HFFc6 (cell line): ENCODE measurements around the gene YRDC. TPM values are rescaled to one million over a fixed set of nuclear protein-coding genes. Genes with fewer than 3 reads are reported as not detected.

Source experiments
- DNase-seq: peaks from one replicate; pipeline ENCODE4 v3.0.0-alpha.2; 2018
- H3K27ac Mint-ChIP-seq: 2 replicates; pipeline ENCODE4 v1.8.0; 2020; ENCODE audit warnings: mild to moderate bottlenecking, mixed read lengths
- H3K27me3 Mint-ChIP-seq: 2 replicates; pipeline ENCODE4 v1.8.0; 2021; ENCODE audit warnings: mild to moderate bottlenecking, moderate library complexity, mixed read lengths; ENCODE audit not compliant: insufficient read depth
- H3K36me3 Mint-ChIP-seq: 2 replicates; pipeline ENCODE4 v1.8.0; 2021; ENCODE audit warnings: low read depth, mixed read lengths
- H3K4me1 Mint-ChIP-seq: 2 replicates; pipeline ENCODE4 v1.8.0; 2020; ENCODE audit warnings: low read depth, mixed read lengths
- H3K4me3 Mint-ChIP-seq: 2 replicates; pipeline ENCODE4 v1.8.0; 2020; ENCODE audit warnings: mild to moderate bottlenecking, moderate library complexity, mixed read lengths
- H3K9me3 Mint-ChIP-seq: 2 replicates; pipeline ENCODE4 v1.8.0; 2020; ENCODE audit warnings: mild to moderate bottlenecking, mixed read lengths
- CTCF ChIP-seq: fragments of 200-600 bp; sonication (generic); IDR thresholded peaks from 2 replicates; pipeline ENCODE4 v1.5.0; 2021; ENCODE audit warnings: antibody characterized with exemption, mild to moderate bottlenecking
- total RNA-seq, 6 experiments: library from RNA; stranded (reverse); fragmentation: NEBNext Ultra II Directional; extraction: Animal tissue kit (Norgen Biotek cat#: 25700); gene quantifications; 2 replicates in 1 of 6; 3 replicates in 5 of 6; pipeline ENCODE4 v1.2.3, GENCODE V29; 2021

YRDC gene
- total RNA-seq, 6 experiments from 2014 or later: 17.5 to 22.7 (median 20.4) TPM

- Mint-ChIP-seq H3K36me3 (peaks cover 48% of the 10 kb centered on the region), H3K4me3 (no peak overlapping the region)
These were observed 23.1 kb upstream of the YRDC start for GRCh38 chr1:37831109-37831508.

GRCh38 chr1:37828410-37829074 is 20.5 kb upstream of the YRDC start:
- no peak overlapping the region for H3K27ac Mint-ChIP-seq
- H3K9me3 Mint-ChIP-seq: no peaks in the 10 kb centered on the region
- DNase-seq: no peak
- H3K36me3 Mint-ChIP-seq: peaks cover 39% of the 10 kb centered on the region
- TF ChIP-seq CTCF: no peak
- H3K4me1 Mint-ChIP-seq: peaks cover 6% of the 10 kb centered on the region
- no peak overlapping the region for H3K4me3 Mint-ChIP-seq
- H3K27me3 Mint-ChIP-seq: no peaks in the 10 kb centered on the region

More at GRCh38 chr1:37831109-37831508, 23.1 kb upstream of the YRDC start:
- no peak overlapping the region for H3K27ac Mint-ChIP-seq
- no peaks in the 10 kb centered on the region for H3K9me3 Mint-ChIP-seq
- no peak for TF ChIP-seq CTCF
- no peaks in the 10 kb centered on the region for H3K27me3 Mint-ChIP-seq
- DNase-seq: no peak
- no peaks in the 10 kb centered on the region for H3K4me1 Mint-ChIP-seq

GRCh38 chr1:37825506-37825905 is 17.5 kb upstream of the YRDC start:
- Mint-ChIP-seq H3K9me3 (no peaks in the 10 kb centered on the region), H3K36me3 (peaks cover 36% of the 10 kb centered on the region), H3K4me3 (no peak overlapping the region), H3K27me3 (no peaks in the 10 kb centered on the region; the same call in 1 of the 2 replicates), H3K4me1 (peaks cover 9% of the 10 kb centered on the region), H3K27ac (no peak overlapping the region)
- no peak for TF ChIP-seq CTCF
- no peak for DNase-seq

- peaks cover 38% of the 10 kb centered on the region for H3K36me3 Mint-ChIP-seq
- TF ChIP-seq CTCF: no peak
- DNase-seq: no peak
- H3K27me3 Mint-ChIP-seq: no peaks in the 10 kb centered on the region; the same call in 1 of the 2 replicates
- peaks cover 9% of the 10 kb centered on the region for H3K4me1 Mint-ChIP-seq
- H3K9me3 Mint-ChIP-seq: no peaks in the 10 kb centered on the region
- no peak overlapping the region for H3K4me3 Mint-ChIP-seq
- H3K27ac Mint-ChIP-seq: no peak overlapping the region
These were observed 16.0 kb upstream of the YRDC start for GRCh38 chr1:37824001-37824400.

GRCh38 chr1:37822906-37823815 is 15.2 kb upstream of the YRDC start:
- Mint-ChIP-seq H3K9me3 (no peaks in the 10 kb centered on the region), H3K27ac (peak overlapping the region; percentile 54), H3K27me3 (peaks cover 2% of the 10 kb centered on the region), H3K4me3 (no peak overlapping the region), H3K36me3 (peaks cover 34% of the 10 kb centered on the region), H3K4me1 (peaks cover 9% of the 10 kb centered on the region)
- no peak for TF ChIP-seq CTCF
- DNase-seq: no peak
